Frontal cortex (tissue), 4 donors: ENCODE measurements around the gene ARL2. TPM values are rescaled to one million over a fixed set of nuclear protein-coding genes. Genes with fewer than 3 reads are reported as not detected.
"Not testable (repeated sequence)": the region's sequence is repeated elsewhere in the genome, so short reads cannot be mapped to it uniquely, and the experiment has no call there.

ENCODE experiments used
- DNase-seq, 2 donors: peaks; one replicate each; pipeline ENCODE4 v3.0.0; 2012; ENCODE audit warnings: low spot score in 2 of 2
- FAIRE-seq: peaks from 2 replicates; lab custom pipeline; 2012; peaks lifted over from hg19 to GRCh38; lab: Jason Lieb, UNC
- total RNA-seq: library from RNA; depleted of rRNA; stranded (reverse); fragments of >200 nt; gene quantifications from one replicate; pipeline ENCODE4 v1.2.3, GENCODE V29; 2014
- donor health status: control.
- donor health status: control.
- donor health status: control.

ARL2 gene
- total RNA-seq, 1 donor from 2014 or later: 50.5 TPM

DNA sequence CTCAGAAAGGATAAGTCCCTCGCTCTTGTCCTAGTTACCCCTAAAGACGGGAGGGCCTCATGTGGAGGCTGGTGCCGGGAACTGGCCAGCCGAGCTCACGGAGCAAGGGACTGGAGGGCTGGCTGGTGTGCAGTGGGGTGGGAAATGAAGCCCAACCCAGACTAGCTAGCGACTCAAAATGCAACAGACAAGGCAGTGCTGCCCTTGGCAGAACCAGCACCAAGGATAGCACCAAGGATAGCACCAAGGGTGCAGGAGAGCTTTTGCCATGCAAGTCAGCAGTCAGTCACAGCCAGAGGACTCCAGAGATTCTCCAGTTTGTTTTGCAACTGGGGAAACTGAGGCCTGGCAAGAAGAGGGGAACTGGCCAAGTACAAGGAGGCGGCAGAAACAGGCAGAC lies 10.7 kb upstream of the ARL2 start:
- FAIRE-seq (no peak), DNase-seq (no peak)

GRCh38 chr11:65003968-65004367 lies 10.0 kb upstream of the ARL2 start:
- FAIRE-seq, DNase-seq: not testable (repeated sequence)

DNA sequence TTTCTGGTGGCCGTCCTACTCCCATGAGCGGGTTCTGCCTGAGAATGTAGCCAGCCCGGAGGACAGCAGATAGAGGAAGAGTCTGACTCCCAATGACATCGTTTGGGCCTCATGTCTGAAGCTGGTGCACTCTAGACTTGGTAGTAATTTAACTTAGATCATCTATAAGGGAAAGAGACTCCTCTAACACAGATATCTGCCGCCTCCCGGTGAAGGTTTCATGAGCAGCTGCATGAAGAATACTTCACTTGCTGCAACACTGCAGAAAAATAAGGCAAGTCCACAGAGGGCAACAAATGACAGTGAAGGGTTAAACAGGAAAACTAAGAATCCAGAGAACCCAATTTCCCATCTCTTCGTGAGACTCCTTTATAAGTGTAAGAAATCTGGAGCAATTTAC lies 5.9 kb upstream of the ARL2 start:
- no peak for FAIRE-seq
- no peak for DNase-seq

DNA sequence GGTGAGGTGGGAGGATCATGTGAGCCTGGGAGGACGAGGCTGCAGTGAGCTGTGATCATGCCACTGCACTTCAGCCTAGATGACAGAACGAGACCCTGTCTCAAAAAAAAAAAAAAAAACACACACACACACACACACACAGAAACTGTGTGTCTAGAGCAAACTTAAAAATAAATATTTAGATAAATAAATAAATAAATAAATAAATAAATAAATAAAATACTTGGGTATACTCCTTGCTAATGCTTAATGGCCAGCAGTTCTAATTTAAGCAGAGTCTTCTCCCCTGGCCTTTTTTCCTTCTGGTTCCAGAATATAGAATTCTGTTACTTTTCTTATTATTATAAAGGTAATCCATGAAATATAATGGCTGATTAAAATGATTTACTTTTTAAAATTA lies 5.1 kb upstream of the ARL2 start:
- DNase-seq: no peak
- no peak for FAIRE-seq

GRCh38 chr11:65013130-65013887 lies 651 bp upstream of the ARL2 start:
- DNase-seq: peak; percentile 87 to 92
- FAIRE-seq: no peak

DNA sequence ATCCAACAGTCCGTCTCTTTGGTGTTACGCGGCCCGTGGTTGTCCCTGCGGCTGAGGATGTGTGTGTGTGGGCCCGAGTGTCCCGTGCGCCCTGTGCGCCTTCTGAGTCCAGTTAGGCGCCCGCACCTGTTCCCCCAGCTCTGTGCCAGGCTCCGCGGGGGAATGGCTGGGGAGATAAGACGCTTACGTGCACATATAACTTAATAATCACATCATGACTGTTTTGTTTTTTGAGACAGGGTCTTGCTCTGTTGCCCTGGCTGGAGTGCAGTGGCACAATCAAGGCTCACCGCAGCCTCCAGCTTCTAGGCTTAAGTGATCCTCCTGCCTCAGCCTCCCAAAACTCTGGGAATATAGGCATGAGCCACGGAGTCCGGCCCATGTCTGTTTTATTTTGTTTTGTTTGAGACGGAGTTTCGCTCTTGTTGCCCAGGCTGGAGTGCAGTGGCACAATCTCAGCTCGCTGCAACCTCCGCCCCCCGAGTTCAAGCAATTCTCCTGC lies 817 bp downstream of the ARL2 start:
- DNase-seq: no peak
- FAIRE-seq: no peak

- no peak for FAIRE-seq
- no peak for DNase-seq
These were observed 2.7 kb downstream of the ARL2 start for GRCh38 chr11:65016705-65017104.

- FAIRE-seq: no peak
These were observed 4.0 kb downstream of the ARL2 start for GRCh38 chr11:65017937-65018336.

GRCh38 chr11:65019824-65020223 lies 5.9 kb downstream of the ARL2 start:
- FAIRE-seq: no peak
- no peak for DNase-seq

More at GRCh38 chr11:65017937-65018336, 4.0 kb downstream of the ARL2 start:
- DNase-seq: no peak

- no peak for DNase-seq
- no peak for FAIRE-seq
These were observed 7.0 kb downstream of the ARL2 start for GRCh38 chr11:65021003-65021402.

DNA sequence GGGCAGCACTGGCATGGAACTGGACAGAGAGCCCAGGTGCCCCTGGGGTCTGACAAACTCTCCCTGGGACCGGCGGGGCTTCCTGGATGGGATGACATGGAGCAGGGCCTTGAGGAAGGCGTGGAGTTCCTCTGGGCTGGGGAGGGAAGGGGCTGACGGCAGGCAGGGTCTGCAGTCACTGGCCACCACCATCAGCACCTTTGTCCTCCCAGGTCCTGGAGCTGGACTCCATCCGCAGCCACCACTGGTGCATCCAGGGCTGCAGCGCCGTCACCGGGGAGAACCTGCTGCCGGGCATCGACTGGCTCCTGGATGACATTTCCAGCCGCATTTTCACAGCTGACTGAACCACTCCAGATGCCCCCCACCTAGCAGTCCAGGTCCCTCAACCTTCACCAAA lies 7.5 kb downstream of the ARL2 start:
- FAIRE-seq: no peak
- no peak for DNase-seq

GRCh38 chr11:65023502-65023901 lies 9.5 kb downstream of the ARL2 start:
- FAIRE-seq: not testable (repeated sequence)

DNA sequence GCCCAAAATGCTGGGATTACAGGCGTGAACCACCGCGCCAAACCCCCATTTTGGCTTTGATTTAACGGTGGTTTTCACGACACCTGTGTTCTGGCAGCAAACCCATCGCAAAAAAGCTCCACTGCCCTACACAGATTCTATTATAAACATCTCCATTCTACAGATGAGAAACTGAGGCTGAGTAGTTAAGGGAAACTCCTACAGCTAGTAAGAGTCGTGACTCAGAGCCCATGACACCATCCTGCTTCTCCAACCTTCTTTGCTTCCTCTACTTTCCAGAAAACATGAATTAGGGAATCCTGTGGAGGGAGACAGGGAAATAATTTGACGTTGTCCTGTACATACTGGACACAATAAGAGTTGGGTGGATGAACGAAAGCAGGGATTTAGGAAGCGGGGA lies 12.8 kb downstream of the ARL2 start:
- no peak for DNase-seq

More at GRCh38 chr11:65023502-65023901, 9.5 kb downstream of the ARL2 start:
- not testable (repeated sequence) for DNase-seq

DNA sequence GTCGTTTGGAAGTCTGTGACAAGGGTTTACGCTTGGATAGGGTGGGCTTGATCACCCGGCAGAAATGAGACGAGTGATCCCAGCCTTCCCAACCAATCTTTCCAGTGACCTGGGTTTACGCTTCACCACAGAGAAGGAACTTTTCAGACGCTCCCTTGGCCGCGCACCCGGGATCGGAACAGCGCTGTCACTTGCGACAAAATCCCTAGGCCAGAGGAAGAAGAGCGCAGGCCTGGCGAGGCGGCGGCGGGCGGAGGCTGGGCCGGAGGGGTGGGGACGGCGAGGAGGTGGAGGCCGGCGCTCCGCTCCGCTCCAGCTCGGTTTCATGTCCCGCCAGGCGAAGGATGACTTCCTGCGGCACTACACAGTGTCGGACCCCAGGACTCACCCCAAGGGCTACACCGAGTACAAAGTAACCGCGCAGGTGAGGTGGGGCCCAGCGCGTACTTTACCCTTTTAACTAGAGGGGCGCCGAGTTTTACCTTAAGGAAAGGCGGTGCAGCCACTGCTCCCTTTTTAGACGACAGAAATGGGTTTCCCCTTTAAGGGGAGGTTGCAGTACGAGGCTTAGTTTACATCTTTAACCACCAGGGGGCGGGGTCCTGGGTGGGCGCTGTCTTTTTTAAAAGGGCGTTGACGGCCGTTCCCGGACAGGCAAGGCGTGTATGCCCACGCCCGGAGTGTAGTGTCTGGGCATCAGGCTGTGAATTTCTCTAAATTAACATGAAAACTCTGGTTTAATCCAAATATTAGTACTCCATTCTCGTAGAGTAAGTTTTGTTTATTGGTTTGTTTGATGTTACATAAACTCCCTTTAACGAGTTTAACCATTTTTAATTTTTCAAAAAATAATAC lies 13.5 kb downstream of the ARL2 start, which contains the start of gene SNX15:
Gene SNX15, plus strand, starts transcription at position 227 of the 855 bp plus-strand sequence. Its CDS starts 99 bp downstream, at position 326.
- peak; percentile 90 to 93 for DNase-seq
- FAIRE-seq: no peak

More for the DNA sequence above, 12.8 kb downstream of the ARL2 start:
- no peak for FAIRE-seq

- DNase-seq (no peak), FAIRE-seq (no peak)
These were observed 18.3 kb downstream of the ARL2 start for GRCh38 chr11:65032216-65032615.

GRCh38 chr11:65034423-65034822 lies 20.5 kb downstream of the ARL2 start:
- DNase-seq (no peak), FAIRE-seq (no peak)

GRCh38 chr11:65035579-65035978 lies 21.6 kb downstream of the ARL2 start:
- FAIRE-seq: no peak

DNA sequence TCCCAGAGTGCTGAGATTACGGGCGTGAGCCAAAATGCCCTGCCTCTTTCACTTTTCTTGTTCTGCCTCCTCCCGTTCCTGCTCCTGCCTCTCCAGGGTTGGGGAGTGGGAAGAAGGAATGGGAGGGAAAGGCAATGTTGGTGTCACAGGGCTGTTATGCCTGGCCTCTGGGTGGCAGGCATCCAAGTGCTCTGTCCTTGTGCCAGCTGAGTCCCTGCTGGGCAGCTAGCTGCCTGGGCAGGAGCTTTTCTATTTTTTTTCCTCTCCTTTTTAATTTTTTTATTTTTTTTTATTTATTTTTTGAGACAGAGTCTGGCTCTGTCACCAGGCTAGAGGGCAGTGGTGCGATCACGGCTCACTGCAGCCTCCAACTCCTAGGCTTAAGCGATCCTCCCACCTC lies 23.0 kb downstream of the ARL2 start:
- DNase-seq (no peak), FAIRE-seq (no peak)

More at GRCh38 chr11:65035579-65035978, 21.6 kb downstream of the ARL2 start:
- no peak for DNase-seq

- no peak for FAIRE-seq
- DNase-seq: no peak
These were observed 26.5 kb downstream of the ARL2 start for GRCh38 chr11:65040520-65040846.

DNA sequence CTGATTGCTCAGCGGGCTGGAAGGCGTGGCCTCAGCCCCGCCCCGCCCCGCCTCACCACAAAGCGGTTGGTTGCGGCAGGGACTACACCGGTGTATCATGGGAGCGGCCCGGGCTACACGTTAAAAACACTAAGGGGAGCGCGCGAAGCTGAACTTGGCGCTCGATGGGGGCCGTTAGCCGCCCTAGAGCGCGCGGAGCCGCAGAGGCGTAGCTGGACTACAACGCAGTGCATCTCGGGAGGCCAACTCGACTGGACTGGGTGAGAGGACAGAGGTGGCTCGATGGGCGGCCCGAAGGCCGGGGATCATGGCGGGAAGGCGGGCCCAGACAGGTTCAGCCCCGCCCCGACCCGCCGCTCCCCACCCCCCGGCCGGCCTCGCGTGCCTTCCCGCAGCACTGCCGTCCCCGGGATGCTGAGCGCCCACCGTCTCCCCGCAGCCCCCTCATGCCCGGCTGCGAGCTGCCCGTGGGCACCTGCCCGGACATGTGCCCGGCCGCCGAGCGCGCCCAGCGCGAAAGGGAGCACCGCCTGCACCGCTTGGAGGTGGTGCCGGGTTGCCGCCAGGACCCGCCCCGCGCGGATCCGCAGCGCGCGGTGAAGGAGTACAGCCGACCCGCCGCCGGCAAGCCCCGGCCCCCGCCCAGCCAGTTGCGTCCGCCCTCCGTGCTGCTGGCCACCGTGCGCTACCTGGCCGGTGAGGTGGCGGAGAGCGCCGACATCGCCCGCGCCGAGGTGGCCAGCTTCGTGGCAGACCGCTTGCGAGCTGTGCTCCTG lies 27.1 kb downstream of the ARL2 start, which contains the start of gene SAC3D1:
Gene SAC3D1, plus strand, starts transcription at position 364 of the 776 bp plus-strand sequence. Its CDS starts 83 bp downstream, at position 447.
- FAIRE-seq (no peak), DNase-seq (peak; percentile 89 to 93)
